SK-N-SH (cell line): ENCODE data around the gene DNASE1L3. TPM values are rescaled to one million over a fixed set of nuclear protein-coding genes. Genes with fewer than 3 reads are reported as not detected.

ENCODE experiments used
- CTCF ChIA-PET: fragments of 300-600, 350-600 bp; formaldehyde crosslinking; extraction: SDS; loops from one replicate; lab custom pipeline; 2021; lab: Yijun Ruan, JAX
- POLR2A ChIA-PET: fragments of 350-600 bp; sonication (Branson Sonifier 250); formaldehyde crosslinking; extraction: SDS; loops from one replicate; lab custom pipeline; 2020; ENCODE audit warnings: antibody characterized with exemption, inconsistent platforms; lab: Yijun Ruan, JAX
- DNase-seq: peaks from one replicate; pipeline ENCODE4 v3.0.0; 2012
- H2AFZ ChIP-seq: fragments of 200-600 bp; sonication (generic); 2 replicates; pipeline ENCODE4 v1.8.1; 2016; ENCODE audit warnings: antibody characterized with exemption, mild to moderate bottlenecking, low read depth
- H3F3A ChIP-seq: fragments of 200-600 bp; sonication (generic); replicated peaks from 2 replicates; pipeline ENCODE3; 2016; ENCODE audit warnings: antibody characterized with exemption, mild to moderate bottlenecking; ENCODE audit not compliant: insufficient read depth
- H3K27ac ChIP-seq, 2 experiments: fragments of 200-500 bp in 1 of 2; fragments of 200-600 bp in 1 of 2; sonication (Bioruptor generic) in 1 of 2; sonication (generic), shearing (Covaris generic) in 1 of 2; 2 replicates each; pipeline versions ENCODE4 v1.5.1 to v1.6.1; 2014 to 2016; ENCODE audit warnings: low read depth in 2 of 2, inconsistent platforms in 1 of 2, low read length in 1 of 2, mild to moderate bottlenecking in 1 of 2, mixed read lengths in 1 of 2
- H3K27me3 ChIP-seq: fragments of 200-600 bp; sonication (generic), shearing (Covaris generic); 2 replicates; pipeline ENCODE4 v1.6.1; 2016; ENCODE audit warnings: mixed run types; ENCODE audit not compliant: insufficient read depth
- H3K36me3 ChIP-seq, 2 experiments: fragments of 200-500 bp in 1 of 2; fragments of 200-600 bp in 1 of 2; sonication (Bioruptor generic) in 1 of 2; sonication (generic) in 1 of 2; replicated peaks in 1 of 2; 2 replicates each; pipeline versions ENCODE3 to v1.5.1; 2014 to 2016; ENCODE audit warnings: low read length in 1 of 2, mild to moderate bottlenecking in 1 of 2; ENCODE audit not compliant: insufficient read depth in 2 of 2, control insufficient read depth in 1 of 2
- H3K4me1 ChIP-seq, 2 experiments: fragments of 200-500 bp in 1 of 2; fragments of 200-600 bp in 1 of 2; sonication (Bioruptor generic) in 1 of 2; sonication (generic), shearing (Covaris generic) in 1 of 2; 2 replicates each; pipeline versions ENCODE4 v1.5.1 to v1.6.1; 2014 to 2016; ENCODE audit warnings: low read depth in 1 of 2, low read length in 1 of 2, mixed run types in 1 of 2; ENCODE audit not compliant: insufficient read depth in 2 of 2, control insufficient read depth in 1 of 2
- H3K4me2 ChIP-seq: fragments of 200-600 bp; sonication (generic), shearing (Covaris generic); 2 replicates; pipeline ENCODE4 v1.6.1; 2017; ENCODE audit warnings: mixed run types
- H3K4me3 ChIP-seq, 2 experiments: fragments of 200-500 bp in 1 of 2; fragments of 200-600 bp in 1 of 2; sonication (Bioruptor generic) in 1 of 2; sonication (generic), shearing (Covaris generic) in 1 of 2; 2 replicates each; pipeline versions ENCODE4 v1.5.1 to v1.8.1; 2014 to 2016; ENCODE audit warnings: low read depth in 2 of 2, inconsistent platforms in 1 of 2, low read length in 1 of 2, mild to moderate bottlenecking in 1 of 2, mixed read lengths in 1 of 2, moderate library complexity in 1 of 2
- H3K79me2 ChIP-seq: fragments of 200-600 bp; sonication (generic); 2 replicates; pipeline ENCODE4 v1.8.1; 2017; ENCODE audit warnings: mild to moderate bottlenecking; ENCODE audit not compliant: insufficient read depth
- H3K9ac ChIP-seq: fragments of 200-600 bp; sonication (generic); 2 replicates; pipeline ENCODE4 v1.6.1; 2017; ENCODE audit warnings: mixed run types
- H3K9me2 ChIP-seq: fragments of 200-600 bp; sonication (generic); 2 replicates; pipeline ENCODE4 v1.6.1; 2017; ENCODE audit warnings: mixed run types
- H3K9me3 ChIP-seq: fragments of 200-600 bp; sonication (generic); 2 replicates; pipeline ENCODE4 v1.6.1; 2017; ENCODE audit warnings: mixed run types, mild to moderate bottlenecking, moderate library complexity
- H4K20me1 ChIP-seq: fragments of 200-600 bp; sonication (generic); 2 replicates; pipeline ENCODE4 v1.6.1; 2017; ENCODE audit warnings: mild to moderate bottlenecking, mixed run types; ENCODE audit not compliant: insufficient read depth
- CHD2 ChIP-seq: fragments of 150-350 bp; IDR thresholded peaks from 2 replicates; pipeline ENCODE4 v1.6.1; 2018; ENCODE audit warnings: low read length; ENCODE audit not compliant: partially characterized antibody
- CTCF ChIP-seq: fragments of 200-600 bp; sonication (generic); IDR thresholded peaks from 2 replicates; pipeline ENCODE4 v1.6.1; 2017; ENCODE audit warnings: antibody characterized with exemption, mild to moderate bottlenecking, moderate library complexity
- EZH2phosphoT487 ChIP-seq: fragments of 200-600 bp; sonication (generic); IDR thresholded peaks from 2 replicates; pipeline ENCODE4 v1.6.1; 2017; ENCODE audit warnings: low read depth, mixed run types, mild to moderate bottlenecking, antibody characterized with exemption, moderate library complexity, borderline replicate concordance
- FOSL2 ChIP-seq: IDR thresholded peaks from 2 replicates; pipeline ENCODE4 v1.4.0; 2012; ENCODE audit warnings: low read depth, mild to moderate bottlenecking, moderate library complexity, borderline replicate concordance
- GABPA ChIP-seq: IDR thresholded peaks from 2 replicates; pipeline ENCODE4 v1.4.0; 2012; ENCODE audit warnings: low read depth, mild to moderate bottlenecking
- IRF3 ChIP-seq: fragments of 150-350 bp; IDR thresholded peaks from 2 replicates; pipeline ENCODE4 v1.6.1; 2016; ENCODE audit warnings: mild to moderate bottlenecking, low read depth, low read length
- MAX ChIP-seq: IDR thresholded peaks from 2 replicates; pipeline ENCODE4 v1.4.0; 2012; ENCODE audit warnings: low read depth
- NFIC ChIP-seq: IDR thresholded peaks from 2 replicates; pipeline ENCODE4 v1.4.0; 2012; ENCODE audit warnings: borderline replicate concordance
- NRF1 ChIP-seq: IDR thresholded peaks from 2 replicates; pipeline ENCODE4 v1.6.1; 2012; ENCODE audit warnings: low read depth, mild to moderate bottlenecking, low read length
- POLR2AphosphoS5 ChIP-seq: IDR thresholded peaks from 2 replicates; pipeline ENCODE4 v1.6.1; 2012; ENCODE audit warnings: low read depth, low read length
- RCOR1 ChIP-seq: fragments of 150-350 bp; IDR thresholded peaks from 2 replicates; pipeline ENCODE4 v1.6.1; 2017; ENCODE audit warnings: antibody characterized with exemption, low read length
- REST ChIP-seq: IDR thresholded peaks from 2 replicates; pipeline ENCODE4 v1.6.1; 2012; ENCODE audit warnings: mild to moderate bottlenecking, low read depth, low read length, moderate library complexity
- RXRA ChIP-seq: IDR thresholded peaks from 2 replicates; pipeline ENCODE4 v1.4.0; 2012; ENCODE audit warnings: low read depth, mild to moderate bottlenecking, borderline replicate concordance
- SIN3A ChIP-seq: IDR thresholded peaks from 2 replicates; pipeline ENCODE4 v1.6.1; 2012; ENCODE audit warnings: low read depth, mild to moderate bottlenecking, low read length, moderate library complexity, borderline replicate concordance
- SMC3 ChIP-seq: IDR thresholded peaks from 2 replicates; pipeline ENCODE4 v1.6.1; 2012; ENCODE audit warnings: low read depth, low read length, improper control_type of control experiment
- TAF1 ChIP-seq: IDR thresholded peaks from 2 replicates; pipeline ENCODE4 v1.6.1; 2012; ENCODE audit warnings: low read depth, mild to moderate bottlenecking, low read length, moderate library complexity, borderline replicate concordance
- USF1 ChIP-seq: IDR thresholded peaks from 2 replicates; pipeline ENCODE4 v1.4.0; 2012; ENCODE audit warnings: low read depth, borderline replicate concordance
- YY1 ChIP-seq: IDR thresholded peaks from 2 replicates; pipeline ENCODE4 v1.4.0; 2012; ENCODE audit warnings: low read depth, mild to moderate bottlenecking
- ZBTB33 ChIP-seq: IDR thresholded peaks from 2 replicates; pipeline ENCODE4 v1.4.0; 2012; ENCODE audit warnings: low read depth, borderline replicate concordance
- WGBS: methylation state at CpG from one replicate; pipeline ENCODE4 v1.1.6; 2017; ENCODE audit warnings: low lambda C conversion rate; 5-methylcytosine and 5-hydroxymethylcytosine counted together
- polyA plus RNA-seq, 3 experiments: library from polyadenylated mRNA; depleted of rRNA; stranded (reverse); fragments of >200 nt; gene quantifications; 2 replicates each; pipeline ENCODE4 v1.2.3, GENCODE V29; 2012

DNASE1L3 gene
- polyA plus RNA-seq, 1 of the 3 experiments (the other 2 are of a cell fraction): not detected

- H3K9ac ChIP-seq: no peak overlapping the region
- 89% methylated on average over 8 of the region's 8 CpGs for WGBS
- CTCF ChIA-PET: interaction anchor here (1.4 to 4.1 kb wide), 2 partner anchors 19 to 20 kb away, joined by 3 to 19 read pairs; no protein-coding TSS in a partner anchor
These were observed 12.4 kb downstream of the DNASE1L3 start for GRCh38 chr3:58198362-58198761.

More at GRCh38 chr3:58198362-58198761, 12.4 kb downstream of the DNASE1L3 start:
- H3K9me3 ChIP-seq: no peaks in the 10 kb centered on the region
- POLR2A ChIA-PET: no interaction called here
- H3K4me1 ChIP-seq: no peaks in the 10 kb centered on the region
- H4K20me1 ChIP-seq: no peaks in the 10 kb centered on the region
- no peaks in the 10 kb centered on the region for H3K27me3 ChIP-seq
- H3K9me2 ChIP-seq: no peaks in the 10 kb centered on the region
- H2AFZ ChIP-seq: no peak overlapping the region
- DNase-seq: no peak
- no peak overlapping the region for H3K4me2 ChIP-seq
- no peak overlapping the region for H3K27ac ChIP-seq
- no peaks in the 10 kb centered on the region for H3K79me2 ChIP-seq
- no peaks in the 10 kb centered on the region for H3K36me3 ChIP-seq
- H3K4me3 ChIP-seq: no peak overlapping the region
- TF ChIP-seq EZH2phosphoT487 (no peak), MAX (no peak), NRF1 (no peak), CHD2 (no peak), IRF3 (no peak), YY1 (no peak), GABPA (no peak), NFIC (no peak), SIN3A (no peak), REST (no peak), ZBTB33 (no peak), RCOR1 (no peak), FOSL2 (no peak), CTCF (no peak), POLR2AphosphoS5 (no peak), SMC3 (no peak), RXRA (no peak), TAF1 (no peak), USF1 (no peak)
- no peaks in the 10 kb centered on the region for H3F3A ChIP-seq
